OCI-LY7 (cell line): ENCODE data around the gene SGIP1. TPM values are rescaled to one million over a fixed set of nuclear protein-coding genes. Genes with fewer than 3 reads are reported as not detected.

Experiments
- BruUV-seq: library from RNA; stranded (reverse); fragments of 400-500 nt; replicated peaks from 2 replicates; lab custom pipeline; 2021; lab: Mats Ljungman, UMichigan
- CTCF ChIA-PET: fragments of 300-600 bp; sonication (Branson Sonifier 250); formaldehyde crosslinking; loops from one replicate; lab custom pipeline; 2022; ENCODE audit warnings: antibody characterized with exemption; ENCODE audit not compliant: unreplicated experiment; lab: Charles Lee
- POLR2A ChIA-PET: fragments of 300-600 bp; sonication (Branson Sonifier 250); formaldehyde crosslinking; loops from one replicate; lab custom pipeline; 2022; ENCODE audit warnings: antibody characterized with exemption; lab: Charles Lee
- DNase-seq: peaks from one replicate; pipeline ENCODE4 v3.0.0-alpha.2; 2015; ENCODE audit warnings: low spot score
- H2AFZ ChIP-seq: fragments of 200-600 bp; sonication (generic), shearing (Covaris generic); 2 replicates; pipeline ENCODE4 v1.6.1; 2014; ENCODE audit warnings: mild to moderate bottlenecking, antibody characterized with exemption, low read length, moderate library complexity
- H3K27ac ChIP-seq: fragments of 200-600 bp; sonication (generic); 2 replicates; pipeline ENCODE4 v1.5.1; 2014; ENCODE audit warnings: mixed run types, low read depth, mild to moderate bottlenecking, moderate library complexity, low read length, inconsistent platforms; ENCODE audit not compliant: poor library complexity, severe bottlenecking
- H3K36me3 ChIP-seq: fragments of 200-600 bp; sonication (generic); 2 replicates; pipeline ENCODE4 v1.6.1; 2014; ENCODE audit warnings: mild to moderate bottlenecking, antibody characterized with exemption, low read length, moderate library complexity, mixed read lengths; ENCODE audit not compliant: insufficient read depth
- H3K4me1 ChIP-seq: fragments of 200-600 bp; sonication (generic); 2 replicates; pipeline ENCODE4 v1.5.1; 2014; ENCODE audit warnings: mild to moderate bottlenecking, low read length; ENCODE audit not compliant: insufficient read depth, poor library complexity, severe bottlenecking
- H3K4me2 ChIP-seq: fragments of 200-600 bp; sonication (generic); 2 replicates; pipeline ENCODE4 v1.6.1; 2014; ENCODE audit warnings: mild to moderate bottlenecking, low read length
- H3K4me3 ChIP-seq: fragments of 200-600 bp; sonication (generic); 2 replicates; pipeline ENCODE4 v1.5.1; 2014; ENCODE audit warnings: mild to moderate bottlenecking, low read depth, low read length; ENCODE audit not compliant: poor library complexity, severe bottlenecking
- H3K79me2 ChIP-seq: fragments of 200-600 bp; sonication (generic); 2 replicates; pipeline ENCODE4 v1.6.1; 2016; ENCODE audit warnings: low read depth, mild to moderate bottlenecking, low read length, moderate library complexity, mixed read lengths; ENCODE audit not compliant: insufficient read depth
- H3K9me2 ChIP-seq: fragments of 200-600 bp; sonication (generic); 2 replicates; pipeline ENCODE4 v1.6.1; 2016; ENCODE audit warnings: mild to moderate bottlenecking, low read length, mixed read lengths; ENCODE audit not compliant: insufficient read depth
- H3K9me3 ChIP-seq: fragments of 200-600 bp; sonication (generic); 2 replicates; pipeline ENCODE4 v1.6.1; 2014; ENCODE audit warnings: mild to moderate bottlenecking, mixed run types, low read length, mixed read lengths
- H4K20me1 ChIP-seq: fragments of 200-600 bp; sonication (generic); 2 replicates; pipeline ENCODE4 v1.6.1; 2014; ENCODE audit warnings: mild to moderate bottlenecking, antibody characterized with exemption, low read length, moderate library complexity, mixed read lengths; ENCODE audit not compliant: insufficient read depth
- EZH2phosphoT487 ChIP-seq: fragments of 200-600 bp; sonication (generic); IDR thresholded peaks from 2 replicates; pipeline ENCODE4 v1.6.1; 2018; ENCODE audit warnings: low read depth, borderline replicate concordance, mild to moderate bottlenecking, mixed run types, antibody characterized with exemption, low read length, moderate library complexity, mixed read lengths
- intact Hi-C: fragments of 100-400 bp; cut with micrococcal nuclease; formaldehyde crosslinking; loops from one replicate; pipeline ENCODE4 v1.10.0; 2022; ENCODE audit not compliant: unreplicated experiment
- total RNA-seq, 2 experiments: library from RNA; depleted of rRNA in 1 of 2; stranded (reverse); fragments of >200 nt in 1 of 2; shearing (Covaris generic) in 1 of 2; gene quantifications; 2 replicates each; pipeline ENCODE4 v1.2.3, GENCODE V29; 2014 to 2022
- TF ChIP-seq, protein P1 (sequence below): fragments of 200-600 bp; sonication (generic); conservative IDR thresholded peaks from 2 replicates; pipeline ENCODE4 v1.5.1; 2014; ENCODE audit warnings: mild to moderate bottlenecking, antibody characterized with exemption, low read length, moderate library complexity, mixed read lengths

SGIP1 gene
- total RNA-seq, 2 experiments from 2014 or later: not detected

DNA sequence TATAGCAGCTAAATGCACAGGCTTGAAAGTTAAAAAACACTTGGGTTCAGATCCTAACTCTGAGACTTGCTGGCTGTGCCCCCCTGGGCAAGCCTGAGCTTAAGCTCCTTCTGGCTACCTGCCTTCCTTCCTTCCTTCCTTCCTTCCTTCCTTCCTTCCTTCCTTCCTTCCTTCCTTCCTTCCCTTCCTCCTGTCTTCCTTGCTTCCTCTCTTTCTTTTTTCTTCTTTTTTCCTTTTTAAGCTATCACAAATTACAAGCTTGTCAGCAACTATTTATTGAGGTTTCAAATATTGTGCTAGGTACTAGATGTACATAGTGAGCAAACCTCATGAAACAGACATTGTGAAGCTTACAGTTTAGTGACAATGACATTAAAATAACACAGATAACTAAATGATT, 15.1 kb downstream of the SGIP1 start:
- BruUV-seq: no TSS peak
- no peaks in the 10 kb centered on the region for H3K4me1 ChIP-seq
- POLR2A ChIA-PET: interaction anchor here (0.6 to 0.9 kb wide), 3 partner anchors 9 to 1370 kb away, joined by 3 read pairs; no protein-coding TSS in a partner anchor
- no peak overlapping the region for H3K27ac ChIP-seq
- no peaks in the 10 kb centered on the region for H3K79me2 ChIP-seq
- H4K20me1 ChIP-seq: no peaks in the 10 kb centered on the region
- no peak overlapping the region for H3K4me3 ChIP-seq
- H2AFZ ChIP-seq: no peak overlapping the region
- H3K9me3 ChIP-seq: no peaks in the 10 kb centered on the region
- no peaks in the 10 kb centered on the region for H3K36me3 ChIP-seq
- no peak for DNase-seq
- TF ChIP-seq, protein P1, sequence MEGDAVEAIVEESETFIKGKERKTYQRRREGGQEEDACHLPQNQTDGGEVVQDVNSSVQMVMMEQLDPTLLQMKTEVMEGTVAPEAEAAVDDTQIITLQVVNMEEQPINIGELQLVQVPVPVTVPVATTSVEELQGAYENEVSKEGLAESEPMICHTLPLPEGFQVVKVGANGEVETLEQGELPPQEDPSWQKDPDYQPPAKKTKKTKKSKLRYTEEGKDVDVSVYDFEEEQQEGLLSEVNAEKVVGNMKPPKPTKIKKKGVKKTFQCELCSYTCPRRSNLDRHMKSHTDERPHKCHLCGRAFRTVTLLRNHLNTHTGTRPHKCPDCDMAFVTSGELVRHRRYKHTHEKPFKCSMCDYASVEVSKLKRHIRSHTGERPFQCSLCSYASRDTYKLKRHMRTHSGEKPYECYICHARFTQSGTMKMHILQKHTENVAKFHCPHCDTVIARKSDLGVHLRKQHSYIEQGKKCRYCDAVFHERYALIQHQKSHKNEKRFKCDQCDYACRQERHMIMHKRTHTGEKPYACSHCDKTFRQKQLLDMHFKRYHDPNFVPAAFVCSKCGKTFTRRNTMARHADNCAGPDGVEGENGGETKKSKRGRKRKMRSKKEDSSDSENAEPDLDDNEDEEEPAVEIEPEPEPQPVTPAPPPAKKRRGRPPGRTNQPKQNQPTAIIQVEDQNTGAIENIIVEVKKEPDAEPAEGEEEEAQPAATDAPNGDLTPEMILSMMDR: no peak
- TF ChIP-seq EZH2phosphoT487: no peak
- intact Hi-C loops: no loop called here
- CTCF ChIA-PET: no interaction called here
- H3K4me2 ChIP-seq: no peak overlapping the region
- no peaks in the 10 kb centered on the region for H3K9me2 ChIP-seq

DNA sequence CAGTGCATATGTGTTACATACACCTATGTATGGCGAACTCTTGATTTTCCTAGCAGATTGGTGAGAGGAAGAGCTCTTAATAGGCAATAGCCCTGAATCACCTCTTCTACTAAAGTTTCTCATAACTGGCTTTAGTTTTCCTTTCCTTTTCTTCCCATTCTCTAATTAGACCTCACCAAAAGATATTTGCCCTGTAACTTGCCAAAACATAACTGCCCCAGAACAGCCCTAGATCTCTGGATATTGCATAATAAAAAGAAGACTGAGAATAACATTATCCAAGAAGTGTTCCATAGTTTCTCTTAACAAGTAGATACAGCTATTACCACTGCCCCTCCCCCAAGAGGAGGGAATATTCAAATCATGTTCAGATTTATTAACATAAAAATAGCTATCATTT, 16.3 kb downstream of the SGIP1 start:
- intact Hi-C loops: no loop called here
- DNase-seq: no peak
- no peak overlapping the region for H3K27ac ChIP-seq
- no peak overlapping the region for H2AFZ ChIP-seq
- H3K4me3 ChIP-seq: no peak overlapping the region
- BruUV-seq: no TSS peak
- TF ChIP-seq, protein P1: no peak
- no peak for TF ChIP-seq EZH2phosphoT487
- POLR2A ChIA-PET: no interaction called here
- H4K20me1 ChIP-seq: no peaks in the 10 kb centered on the region
- H3K4me2 ChIP-seq: no peak overlapping the region
- no peaks in the 10 kb centered on the region for H3K36me3 ChIP-seq
- no peaks in the 10 kb centered on the region for H3K79me2 ChIP-seq
- no peaks in the 10 kb centered on the region for H3K9me3 ChIP-seq
- CTCF ChIA-PET: no interaction called here
- no peaks in the 10 kb centered on the region for H3K4me1 ChIP-seq
- no peaks in the 10 kb centered on the region for H3K9me2 ChIP-seq

DNA sequence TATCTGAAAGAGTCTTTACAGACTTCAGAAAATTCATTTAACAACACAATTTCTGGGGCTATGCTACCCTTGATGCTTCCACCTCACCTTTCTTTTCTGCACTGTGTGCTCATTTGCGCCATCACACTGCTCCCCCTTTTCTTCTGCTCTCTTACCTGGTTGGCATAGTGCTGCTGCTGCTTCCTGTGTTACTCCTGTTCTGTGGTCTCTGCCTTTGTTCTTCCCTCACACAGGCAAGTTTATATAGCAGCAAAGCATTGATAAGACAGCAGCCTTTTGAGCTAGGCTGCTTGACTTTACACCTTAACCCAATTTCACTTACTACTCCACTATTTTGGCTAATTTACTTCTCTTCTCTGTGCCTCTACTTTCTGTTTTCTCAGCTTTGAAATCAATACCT, 18.3 kb downstream of the SGIP1 start:
- ChIA-PET CTCF (no interaction called here), POLR2A (interaction anchor here (1.4 kb wide), 1 partner anchor 18 kb away, joined by 5 read pairs; the partner anchor contains the start of gene SGIP1)
- Histone ChIP-seq H3K4me2 (no peak overlapping the region), H3K9me3 (no peaks in the 10 kb centered on the region), H3K4me1 (no peaks in the 10 kb centered on the region), H3K9me2 (no peaks in the 10 kb centered on the region), H4K20me1 (no peaks in the 10 kb centered on the region), H3K27ac (no peak overlapping the region), H2AFZ (no peak overlapping the region), H3K4me3 (no peak overlapping the region), H3K36me3 (no peaks in the 10 kb centered on the region), H3K79me2 (no peaks in the 10 kb centered on the region)
- TF ChIP-seq, protein P1: no peak
- TF ChIP-seq EZH2phosphoT487: no peak
- no TSS peak for BruUV-seq
- intact Hi-C loops: no loop called here
- DNase-seq: no peak
